Activated T-cell treated with anti-CD3 and anti-CD28 coated beads for 24 hours (primary cell): ENCODE data around the gene NUDCD2.
"Not testable (repeated sequence)": the region's sequence is repeated elsewhere in the genome, so short reads cannot be mapped to it uniquely, and the experiment has no call there.

Experiments used
- DNase-seq: peaks from one replicate; pipeline ENCODE4 v3.0.0-alpha.2; 2020; ENCODE audit warnings: low read depth

Gene NUDCD2

GRCh38 chr5:163426128-163426527 is 33.8 kb downstream of the NUDCD2 start:
- DNase-seq: not testable (repeated sequence)

GRCh38 chr5:163424836-163425235 is 35.1 kb downstream of the NUDCD2 start:
- DNase-seq: no peak

GRCh38 chr5:163415673-163416072 is 44.2 kb downstream of the NUDCD2 start:
- not testable (repeated sequence) for DNase-seq

GRCh38 chr5:163410505-163410904 is 49.4 kb downstream of the NUDCD2 start:
- DNase-seq: no peak

GRCh38 chr5:163409384-163409783 is 50.5 kb downstream of the NUDCD2 start:
- no peak for DNase-seq

- peak; percentile 42 for DNase-seq
These were observed 51.5 kb downstream of the NUDCD2 start for GRCh38 chr5:163408311-163408923.

GRCh38 chr5:163407034-163407655 is 52.8 kb downstream of the NUDCD2 start:
- DNase-seq: no peak

GRCh38 chr5:163404364-163405173 is 55.3 kb downstream of the NUDCD2 start:
- no peak for DNase-seq

GRCh38 chr5:163402007-163402406 is 57.9 kb downstream of the NUDCD2 start:
- DNase-seq: no peak

- no peak for DNase-seq
These were observed 58.6 kb downstream of the NUDCD2 start for GRCh38 chr5:163401271-163401670.

GRCh38 chr5:163399923-163400322 is 60.0 kb downstream of the NUDCD2 start:
- no peak for DNase-seq

GRCh38 chr5:163397354-163397753 is 62.5 kb downstream of the NUDCD2 start:
- DNase-seq: no peak

GRCh38 chr5:163396818-163397340 is 63.0 kb downstream of the NUDCD2 start:
- not testable (repeated sequence) for DNase-seq
